ENCODE results near the gene ATP9B.

- TF ChIP-seq EZH2phosphoT487 (IDR thresholded peaks at IDR 0.05; ENCODE audit: borderline replicate concordance, low read length) (no peak), CTCF (conservative IDR thresholded peaks at IDR 0.05; ENCODE audit: low read depth, low read length) (no peak), EZH2 (IDR thresholded peaks at IDR 0.05; ENCODE audit: low read length, unreplicated experiment) (no peak)
Observed at GRCh38 chr18:79425569-79425886, 356.3 kb downstream of the ATP9B start.

Measured in PC-3 (cell line).